Measurements from ENCODE around the gene LCN10. TPM values are rescaled to one million over a fixed set of nuclear protein-coding genes. Genes with fewer than 3 reads are reported as not detected.
"Not testable (repeated sequence)": the region's sequence is repeated elsewhere in the genome, so short reads cannot be mapped to it uniquely, and the experiment has no call there.

Gene LCN10
- polyA plus RNA-seq, 4 donors, result 1.1 to 8.4 (median 4.7) TPM; not detected in 1

DNA sequence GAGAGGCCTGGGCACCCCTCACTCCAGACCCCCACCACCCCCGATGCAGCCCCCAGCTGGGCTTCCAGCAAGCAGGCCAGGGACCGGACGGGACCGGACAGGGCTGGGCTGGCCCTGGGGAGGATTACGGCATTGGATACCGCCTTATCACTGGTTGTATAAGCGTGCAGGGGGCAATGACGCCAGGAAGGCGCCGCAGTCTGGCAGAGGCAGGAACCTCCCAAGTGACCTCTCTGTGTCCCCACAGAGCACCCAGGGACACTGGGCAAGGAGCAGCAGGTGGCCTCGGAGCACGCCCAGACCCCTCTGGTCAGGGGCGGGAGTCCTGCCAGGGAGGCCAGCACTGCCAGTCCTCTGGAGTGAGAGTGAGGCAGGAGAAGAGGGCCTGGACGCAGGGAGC lies 22.3 kb upstream of the LCN10 start:
- WGBS, 3 donors, result 49 to 84% (median 68%) methylated on average over 14 of the region's 14 CpGs
- H3K4me1 ChIP-seq (ENCODE audit: control insufficient read depth in 3 of 3, insufficient read depth in 2 of 3, low read depth in 1 of 3, low read length in 2 of 3), result peaks cover 0 to 20% (median 0%) of the 10 kb centered on the region in 3 donors
- no peak for FAIRE-seq
- H3K4me3 ChIP-seq (ENCODE audit: low read depth in 1 of 3, low read length in 3 of 3), result no peak overlapping the region
- DNase-seq, result peak in 1 of 2 donors; percentile 49
- peaks cover 0 to 11% of the 10 kb centered on the region in 2 donors for H3K9me3 ChIP-seq (ENCODE audit: control insufficient read depth in 2 of 2, insufficient read depth in 1 of 2, low read depth in 1 of 2, low read length in 1 of 2)
- H3K27me3 ChIP-seq (ENCODE audit: control insufficient read depth in 3 of 3, insufficient read depth in 3 of 3, low read length in 3 of 3), result no peaks in the 10 kb centered on the region
- no peak overlapping the region for H3K27ac ChIP-seq (ENCODE audit: low read depth in 1 of 3, low read length in 2 of 3)
- H3K36me3 ChIP-seq (ENCODE audit: control insufficient read depth in 3 of 3, insufficient read depth in 2 of 3, low read depth in 1 of 3, low read length in 3 of 3), result no peaks in the 10 kb centered on the region

DNA sequence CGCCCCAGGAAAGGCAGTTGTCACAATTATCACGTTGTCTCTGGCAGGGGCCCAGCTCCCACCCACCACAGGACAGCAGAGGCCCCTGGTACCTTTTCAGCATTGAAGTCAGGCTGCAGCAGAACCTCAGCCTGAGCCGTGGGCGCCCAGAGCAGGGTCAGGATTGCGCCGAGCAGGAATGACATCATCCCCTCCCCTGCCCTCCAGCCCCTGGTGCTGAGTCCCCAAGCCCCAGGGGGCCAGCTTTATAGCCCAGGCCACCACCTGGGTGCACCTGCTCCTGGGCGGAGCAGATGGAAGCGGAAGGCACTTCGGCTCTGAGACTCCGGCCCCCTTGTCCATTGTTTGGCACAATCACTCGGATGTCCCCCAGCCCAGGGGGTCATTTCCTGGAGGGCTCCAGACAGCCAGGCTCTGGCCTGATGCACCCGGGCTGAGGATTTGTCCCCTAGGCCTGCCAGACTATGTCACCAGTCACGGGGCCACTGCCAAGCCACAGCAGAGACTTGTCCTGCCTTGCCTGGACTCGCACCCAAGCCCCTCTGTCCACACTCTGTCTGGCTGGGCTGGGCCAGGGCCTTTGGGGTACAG lies 21.7 kb upstream of the LCN10 start, which contains the start of gene LCN15:
Gene LCN15 (minus strand): TSS at position 218 of the 591 bp plus-strand sequence. CDS start 30 bp downstream, at position 188.
- Histone ChIP-seq H3K9me3 (ENCODE audit: control insufficient read depth in 2 of 2, insufficient read depth in 1 of 2, low read depth in 1 of 2, low read length in 1 of 2) (peaks cover 0 to 11% of the 10 kb centered on the region in 2 donors), H3K36me3 (ENCODE audit: control insufficient read depth in 3 of 3, insufficient read depth in 2 of 3, low read depth in 1 of 3, low read length in 3 of 3) (no peaks in the 10 kb centered on the region), H3K27me3 (ENCODE audit: control insufficient read depth in 3 of 3, insufficient read depth in 3 of 3, low read length in 3 of 3) (no peaks in the 10 kb centered on the region), H3K27ac (ENCODE audit: low read depth in 1 of 3, low read length in 2 of 3) (no peak within 1 kb of the TSS), H3K4me1 (ENCODE audit: control insufficient read depth in 3 of 3, insufficient read depth in 2 of 3, low read depth in 1 of 3, low read length in 2 of 3) (peaks cover 0 to 17% (median 0%) of the 10 kb centered on the region in 3 donors), H3K4me3 (ENCODE audit: low read depth in 1 of 3, low read length in 3 of 3) (no peak within 1 kb of the TSS)
- 26 to 56% (median 53%) methylated on average over 14 of the region's 14 CpGs for WGBS, 3 donors
- peak in 1 of 2 donors; percentile 52 for DNase-seq
- FAIRE-seq, result no peak

DNA sequence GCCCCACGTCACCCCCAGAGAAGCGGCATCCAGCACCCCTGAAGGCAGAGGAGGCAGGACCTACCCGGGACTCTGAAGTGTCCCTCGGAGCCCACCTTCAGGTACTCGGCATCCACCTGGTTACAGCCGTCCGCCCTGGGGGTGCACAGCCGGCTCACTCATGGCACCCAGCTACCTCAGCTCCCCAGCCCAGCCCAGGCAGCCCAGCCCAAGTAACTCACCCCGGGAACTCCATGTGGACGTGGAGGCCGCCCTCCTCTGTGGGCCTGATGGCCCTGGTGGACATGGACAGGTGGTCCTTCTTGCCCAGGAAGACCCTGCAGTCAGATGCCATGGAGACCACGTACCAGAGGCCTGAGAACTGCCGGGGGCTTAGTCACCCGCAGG lies 20.9 kb upstream of the LCN10 start:
- Histone ChIP-seq H3K27ac (ENCODE audit: low read depth in 1 of 3, low read length in 2 of 3) (no peak overlapping the region), H3K9me3 (ENCODE audit: control insufficient read depth in 2 of 2, insufficient read depth in 1 of 2, low read depth in 1 of 2, low read length in 1 of 2) (peaks cover 0 to 11% of the 10 kb centered on the region in 2 donors), H3K4me1 (ENCODE audit: control insufficient read depth in 3 of 3, insufficient read depth in 2 of 3, low read depth in 1 of 3, low read length in 2 of 3) (peaks cover 0 to 17% (median 0%) of the 10 kb centered on the region in 3 donors), H3K27me3 (ENCODE audit: control insufficient read depth in 3 of 3, insufficient read depth in 3 of 3, low read length in 3 of 3) (no peaks in the 10 kb centered on the region), H3K4me3 (ENCODE audit: low read depth in 1 of 3, low read length in 3 of 3) (no peak overlapping the region), H3K36me3 (ENCODE audit: control insufficient read depth in 3 of 3, insufficient read depth in 2 of 3, low read depth in 1 of 3, low read length in 3 of 3) (no peaks in the 10 kb centered on the region)
- WGBS, 3 donors, result 85 to 87% (median 86%) methylated on average over 14 of the region's 14 CpGs
- no peak for FAIRE-seq
- no peak for DNase-seq

DNA sequence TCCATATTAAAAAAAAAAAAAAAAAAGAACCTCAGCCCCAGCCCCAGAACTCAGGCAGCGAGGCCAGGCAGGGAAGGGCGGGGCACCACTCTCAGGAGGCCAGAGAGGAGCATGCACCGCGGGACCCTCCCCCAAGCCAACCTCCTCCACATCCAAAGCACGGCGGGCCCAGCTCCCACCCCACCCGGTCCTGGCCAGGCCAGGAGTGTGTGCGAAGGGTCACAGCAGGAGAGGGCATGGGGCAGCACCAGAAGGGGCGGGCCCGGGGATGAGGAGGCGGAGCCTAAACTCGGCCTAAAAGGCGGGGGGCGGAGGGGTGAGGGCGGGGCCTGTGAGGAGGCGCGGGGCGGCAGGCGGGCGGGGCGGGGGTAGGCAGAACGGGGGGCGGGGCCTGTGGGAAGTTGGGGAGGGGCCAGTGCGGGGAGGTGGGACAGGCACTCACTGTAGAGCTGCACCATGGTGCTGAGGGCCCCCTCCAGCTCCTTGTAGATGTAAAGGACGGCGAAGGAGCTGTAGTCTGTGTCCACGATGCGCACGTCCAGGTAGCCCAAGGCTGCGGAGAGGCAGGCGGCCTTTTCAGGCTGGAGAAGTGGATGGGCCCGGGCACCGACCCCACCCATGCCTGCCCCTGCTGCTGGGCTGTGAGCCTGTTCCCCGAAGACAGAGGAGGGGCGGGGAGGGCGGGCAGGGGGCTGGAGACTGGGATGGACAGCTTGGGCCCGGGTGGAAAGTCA lies 20.3 kb upstream of the LCN10 start:
- Histone ChIP-seq H3K27ac (ENCODE audit: low read depth in 1 of 3, low read length in 2 of 3) (no peak overlapping the region), H3K36me3 (ENCODE audit: control insufficient read depth in 3 of 3, insufficient read depth in 2 of 3, low read depth in 1 of 3, low read length in 3 of 3) (no peaks in the 10 kb centered on the region), H3K9me3 (ENCODE audit: control insufficient read depth in 2 of 2, insufficient read depth in 1 of 2, low read depth in 1 of 2, low read length in 1 of 2) (peaks cover 0 to 11% of the 10 kb centered on the region in 2 donors), H3K4me3 (ENCODE audit: low read depth in 1 of 3, low read length in 3 of 3) (no peak overlapping the region), H3K27me3 (ENCODE audit: control insufficient read depth in 3 of 3, insufficient read depth in 3 of 3, low read length in 3 of 3) (no peaks in the 10 kb centered on the region), H3K4me1 (ENCODE audit: control insufficient read depth in 3 of 3, insufficient read depth in 2 of 3, low read depth in 1 of 3, low read length in 2 of 3) (peaks cover 0 to 17% (median 0%) of the 10 kb centered on the region in 3 donors)
- DNase-seq (peak; percentile 20 to 65), FAIRE-seq (no peak)
- 20 to 21% (median 21%) methylated on average over 30 to 37 of the region's 37 CpGs for WGBS, 3 donors

DNA sequence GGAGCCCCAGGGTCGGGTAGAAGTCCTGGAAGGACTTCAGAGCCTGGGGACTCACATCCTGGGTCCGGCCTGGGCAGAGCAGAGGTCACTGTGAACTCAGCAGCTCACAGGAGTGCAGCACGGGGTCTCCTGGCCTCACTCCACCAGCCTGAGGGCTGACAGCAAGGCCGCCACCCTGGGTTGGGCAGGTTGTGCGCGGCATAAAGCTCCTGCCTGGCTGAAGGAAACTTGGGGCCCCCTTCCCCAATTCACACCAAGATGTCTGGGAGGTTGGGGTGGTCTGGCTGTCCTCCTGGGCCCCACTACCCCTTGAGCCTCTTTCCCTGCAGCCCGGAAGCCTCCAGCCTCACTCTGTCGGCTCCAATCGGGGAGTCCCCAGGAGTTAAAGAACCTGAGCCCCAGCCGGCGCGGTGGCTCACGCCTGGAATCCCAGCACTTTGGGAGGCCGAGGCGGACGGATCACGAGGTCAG lies 19.5 kb upstream of the LCN10 start:
- 72 to 80% (median 73%) methylated on average over 15 to 17 of the region's 17 CpGs for WGBS, 3 donors
- no peaks in the 10 kb centered on the region for H3K27me3 ChIP-seq (ENCODE audit: control insufficient read depth in 3 of 3, insufficient read depth in 3 of 3, low read length in 3 of 3)
- H3K27ac ChIP-seq (ENCODE audit: low read depth in 1 of 3, low read length in 2 of 3), result no peak overlapping the region
- H3K9me3 ChIP-seq (ENCODE audit: control insufficient read depth in 2 of 2, insufficient read depth in 1 of 2, low read depth in 1 of 2, low read length in 1 of 2), result peaks cover 0 to 6% of the 10 kb centered on the region in 2 donors
- FAIRE-seq (no peak), DNase-seq (no peak)
- peaks cover 0 to 17% (median 0%) of the 10 kb centered on the region in 3 donors for H3K4me1 ChIP-seq (ENCODE audit: control insufficient read depth in 3 of 3, insufficient read depth in 2 of 3, low read depth in 1 of 3, low read length in 2 of 3)
- no peak overlapping the region for H3K4me3 ChIP-seq (ENCODE audit: low read depth in 1 of 3, low read length in 3 of 3)
- H3K36me3 ChIP-seq (ENCODE audit: control insufficient read depth in 3 of 3, insufficient read depth in 2 of 3, low read depth in 1 of 3, low read length in 3 of 3), result no peaks in the 10 kb centered on the region

DNA sequence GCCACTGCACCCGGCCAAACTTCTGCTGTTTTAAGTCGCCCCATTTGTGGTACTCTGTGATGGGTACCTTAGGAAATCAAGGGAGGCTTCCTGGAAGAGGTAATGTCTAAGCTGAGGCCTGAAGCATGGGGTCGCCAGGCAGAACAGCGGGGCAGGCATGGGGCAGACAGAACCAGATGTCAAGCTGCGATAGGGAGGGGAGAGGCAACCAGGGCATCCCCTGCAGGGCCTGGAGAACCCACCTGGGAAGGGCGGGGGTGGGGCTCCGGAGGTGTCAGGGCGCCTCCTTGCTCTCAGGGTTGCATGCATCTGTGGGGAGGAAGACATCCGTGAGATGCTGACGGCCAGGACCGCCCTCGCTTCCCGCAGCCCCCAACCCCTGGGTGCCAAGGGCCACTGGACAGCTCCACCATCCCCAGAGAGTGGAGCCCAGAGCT lies 18.8 kb upstream of the LCN10 start:
- no peaks in the 10 kb centered on the region for H3K27me3 ChIP-seq (ENCODE audit: control insufficient read depth in 3 of 3, insufficient read depth in 3 of 3, low read length in 3 of 3)
- no peak for FAIRE-seq
- DNase-seq, result no peak
- 80 to 89% (median 83%) methylated on average over 11 to 13 of the region's 13 CpGs for WGBS, 3 donors
- H3K36me3 ChIP-seq (ENCODE audit: control insufficient read depth in 3 of 3, insufficient read depth in 2 of 3, low read depth in 1 of 3, low read length in 3 of 3), result no peaks in the 10 kb centered on the region
- H3K9me3 ChIP-seq (ENCODE audit: control insufficient read depth in 2 of 2, insufficient read depth in 1 of 2, low read depth in 1 of 2, low read length in 1 of 2), result peaks cover 0 to under 1% of the 10 kb centered on the region in 2 donors
- H3K4me3 ChIP-seq (ENCODE audit: low read depth in 1 of 3, low read length in 3 of 3), result no peak overlapping the region
- H3K27ac ChIP-seq (ENCODE audit: low read depth in 1 of 3, low read length in 2 of 3), result no peak overlapping the region
- peaks cover 0 to 17% (median 0%) of the 10 kb centered on the region in 3 donors for H3K4me1 ChIP-seq (ENCODE audit: control insufficient read depth in 3 of 3, insufficient read depth in 2 of 3, low read depth in 1 of 3, low read length in 2 of 3)

DNA sequence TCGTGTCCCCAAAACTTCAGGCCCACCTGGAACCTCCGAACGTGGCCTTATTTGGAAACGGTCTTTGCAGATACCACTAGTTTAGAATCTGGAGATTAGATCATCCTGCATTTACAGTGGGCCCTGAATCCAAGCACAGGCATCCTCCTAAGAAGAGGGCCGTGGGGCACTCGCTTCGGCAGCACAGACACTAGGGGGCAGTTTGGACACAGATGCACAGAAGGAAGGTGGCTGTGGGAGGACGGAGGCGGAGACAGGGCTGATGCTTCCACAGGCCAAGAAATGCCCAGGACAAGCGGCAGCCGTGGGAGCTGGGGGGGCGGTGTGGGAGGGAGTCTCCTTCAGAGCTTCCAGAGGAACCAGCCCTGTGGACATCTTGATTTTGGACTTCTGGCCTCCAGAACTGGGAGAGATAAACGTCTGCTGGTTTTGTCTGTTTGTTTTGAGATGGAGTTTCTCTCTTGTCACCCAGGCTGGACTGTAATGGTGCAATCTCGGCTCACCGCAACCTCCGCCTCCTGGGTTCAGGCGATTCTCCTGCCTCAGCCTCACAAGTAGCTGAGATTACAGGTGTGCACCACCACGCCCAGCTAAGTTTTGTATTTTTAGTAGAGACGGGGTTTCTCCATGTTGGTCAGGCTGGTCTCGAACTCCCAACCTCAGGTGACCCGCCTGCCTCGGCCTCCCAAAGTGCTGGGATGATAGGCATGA lies 18.2 kb upstream of the LCN10 start:
- H3K4me1 ChIP-seq (ENCODE audit: control insufficient read depth in 3 of 3, insufficient read depth in 2 of 3, low read depth in 1 of 3, low read length in 2 of 3), result peaks cover 0 to 17% (median 0%) of the 10 kb centered on the region in 3 donors
- FAIRE-seq; H3K27ac ChIP-seq (ENCODE audit: low read depth in 1 of 3, low read length in 2 of 3); H3K9me3 ChIP-seq (ENCODE audit: control insufficient read depth in 2 of 2, insufficient read depth in 1 of 2, low read depth in 1 of 2, low read length in 1 of 2); H3K36me3 ChIP-seq (ENCODE audit: control insufficient read depth in 3 of 3, insufficient read depth in 2 of 3, low read depth in 1 of 3, low read length in 3 of 3); H3K27me3 ChIP-seq (ENCODE audit: control insufficient read depth in 3 of 3, insufficient read depth in 3 of 3, low read length in 3 of 3); H3K4me3 ChIP-seq (ENCODE audit: low read depth in 1 of 3, low read length in 3 of 3): not testable (repeated sequence)
- DNase-seq, result peak; percentile 52 to 76
- WGBS, 3 donors, result 33 to 44% (median 35%) methylated on average over 21 to 22 of the region's 22 CpGs

DNA sequence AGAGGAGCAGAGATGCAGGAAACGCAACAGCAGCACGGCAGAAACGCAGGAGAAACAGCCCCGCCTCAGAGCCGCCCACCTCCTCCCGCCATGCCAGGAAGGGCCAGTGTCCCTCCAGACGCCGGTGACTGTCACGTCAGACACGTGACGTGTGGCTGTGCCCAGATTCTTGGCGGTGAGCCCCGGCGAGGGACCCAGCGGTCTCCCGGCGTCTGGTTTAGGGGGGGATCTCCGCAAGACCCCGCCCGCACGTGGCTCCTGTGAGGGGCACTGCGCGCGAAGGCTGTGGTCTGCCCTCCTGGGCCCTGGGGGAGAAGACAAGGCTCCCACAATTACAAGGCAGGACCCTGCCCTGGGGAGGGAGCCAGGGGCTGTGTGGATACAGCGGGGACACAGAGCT lies 17.7 kb upstream of the LCN10 start:
- WGBS, 3 donors, result 70 to 73% (median 70%) methylated on average over 20 to 25 of the region's 25 CpGs
- no peak overlapping the region for H3K27ac ChIP-seq (ENCODE audit: low read depth in 1 of 3, low read length in 2 of 3)
- H3K4me1 ChIP-seq (ENCODE audit: control insufficient read depth in 3 of 3, insufficient read depth in 2 of 3, low read depth in 1 of 3, low read length in 2 of 3), result peaks cover 0 to 17% (median 0%) of the 10 kb centered on the region in 3 donors
- H3K4me3 ChIP-seq (ENCODE audit: low read depth in 1 of 3, low read length in 3 of 3), result no peak overlapping the region
- H3K36me3 ChIP-seq (ENCODE audit: control insufficient read depth in 3 of 3, insufficient read depth in 2 of 3, low read depth in 1 of 3, low read length in 3 of 3), result no peaks in the 10 kb centered on the region
- peaks cover 0 to 11% of the 10 kb centered on the region in 2 donors for H3K9me3 ChIP-seq (ENCODE audit: control insufficient read depth in 2 of 2, insufficient read depth in 1 of 2, low read depth in 1 of 2, low read length in 1 of 2)
- FAIRE-seq (no peak), DNase-seq (no peak)
- H3K27me3 ChIP-seq (ENCODE audit: control insufficient read depth in 3 of 3, insufficient read depth in 3 of 3, low read length in 3 of 3), result no peaks in the 10 kb centered on the region
